Chondrocyte (in vitro differentiated cells): Measurements from ENCODE around the gene FGF22. TPM values are rescaled to one million over a fixed set of nuclear protein-coding genes. Genes with fewer than 3 reads are reported as not detected.
"Not testable (repeated sequence)": the region's sequence is repeated elsewhere in the genome, so short reads cannot be mapped to it uniquely, and the experiment has no call there.

Experiments
- DNase-seq: peaks from one replicate; pipeline ENCODE4 v3.0.0; 2021; ENCODE audit warnings: mixed read lengths, low spot score
- H3K27ac Mint-ChIP-seq: one replicate; pipeline ENCODE4 v1.8.0; 2021; ENCODE audit warnings: mild to moderate bottlenecking, moderate library complexity, mixed read lengths; ENCODE audit not compliant: unreplicated experiment
- H3K27me3 Mint-ChIP-seq: 2 replicates; pipeline ENCODE4 v1.8.0; 2021; ENCODE audit warnings: low read depth, mixed read lengths
- H3K36me3 Mint-ChIP-seq: 2 replicates; pipeline ENCODE4 v1.8.0; 2021; ENCODE audit warnings: low read depth, mixed read lengths
- H3K4me1 Mint-ChIP-seq: 2 replicates; pipeline ENCODE4 v1.8.0; 2021; ENCODE audit warnings: low read depth, mild to moderate bottlenecking, mixed read lengths
- H3K4me3 Mint-ChIP-seq: one replicate; pipeline ENCODE4 v1.8.0; 2021; ENCODE audit warnings: mild to moderate bottlenecking, moderate library complexity, mixed read lengths; ENCODE audit not compliant: unreplicated experiment
- H3K9me3 Mint-ChIP-seq: 2 replicates; pipeline ENCODE4 v1.8.0; 2021; ENCODE audit warnings: low read depth, mixed read lengths
- CTCF ChIP-seq: fragments of 200-600 bp; sonication (generic); IDR thresholded peaks from 2 replicates; pipeline ENCODE4 v1.5.0; 2021; ENCODE audit warnings: antibody characterized with exemption, mild to moderate bottlenecking, moderate library complexity
- total RNA-seq: library from RNA; stranded (reverse); gene quantifications from 3 replicates; pipeline ENCODE4 v1.2.1, GENCODE V29; 2021

The FGF22 gene
- total RNA-seq, 1 donor from 2014 or later, result not detected

- H3K9me3 Mint-ChIP-seq, result no peaks in the 10 kb centered on the region
- no peak for TF ChIP-seq CTCF
- no peak overlapping the region for H3K27ac Mint-ChIP-seq
- H3K27me3 Mint-ChIP-seq, result no peaks in the 10 kb centered on the region
- H3K4me1 Mint-ChIP-seq, result peaks cover 4% of the 10 kb centered on the region
- no peak overlapping the region for H3K4me3 Mint-ChIP-seq
- DNase-seq, result peak; percentile 93
- peaks cover 14% of the 10 kb centered on the region for H3K36me3 Mint-ChIP-seq
Observed at GRCh38 chr19:618674-619285, 20.9 kb upstream of the FGF22 start.

GRCh38 chr19:619286-620002 is 20.2 kb upstream of the FGF22 start:
- Mint-ChIP-seq H3K27ac (no peak overlapping the region), H3K36me3 (peaks cover 11% of the 10 kb centered on the region), H3K9me3 (no peaks in the 10 kb centered on the region), H3K27me3 (no peaks in the 10 kb centered on the region), H3K4me1 (peaks cover 10% of the 10 kb centered on the region), H3K4me3 (no peak overlapping the region)
- TF ChIP-seq CTCF, result no peak
- DNase-seq, result peak; percentile 87

GRCh38 chr19:620166-620862 is 19.4 kb upstream of the FGF22 start:
- H3K27ac Mint-ChIP-seq, result no peak overlapping the region
- H3K36me3 Mint-ChIP-seq, result peaks cover 8% of the 10 kb centered on the region
- peak; percentile 88 for DNase-seq
- H3K4me1 Mint-ChIP-seq, result peaks cover 10% of the 10 kb centered on the region
- H3K27me3 Mint-ChIP-seq, result no peaks in the 10 kb centered on the region
- H3K9me3 Mint-ChIP-seq, result no peaks in the 10 kb centered on the region
- TF ChIP-seq CTCF, result no peak
- no peak overlapping the region for H3K4me3 Mint-ChIP-seq

- peaks cover 13% of the 10 kb centered on the region for H3K4me1 Mint-ChIP-seq
- H3K27ac Mint-ChIP-seq, DNase-seq, H3K36me3 Mint-ChIP-seq, H3K27me3 Mint-ChIP-seq, H3K9me3 Mint-ChIP-seq, H3K4me3 Mint-ChIP-seq: not testable (repeated sequence)
Observed at GRCh38 chr19:621191-621590, 18.5 kb upstream of the FGF22 start.

GRCh38 chr19:621819-622218 is 17.9 kb upstream of the FGF22 start:
- H3K4me3 Mint-ChIP-seq, result no peak overlapping the region
- no peak for TF ChIP-seq CTCF
- H3K9me3 Mint-ChIP-seq, result no peaks in the 10 kb centered on the region
- peaks cover 14% of the 10 kb centered on the region for H3K4me1 Mint-ChIP-seq
- H3K27ac Mint-ChIP-seq, result no peak overlapping the region
- no peaks in the 10 kb centered on the region for H3K27me3 Mint-ChIP-seq
- H3K36me3 Mint-ChIP-seq, result peaks cover 6% of the 10 kb centered on the region
- DNase-seq, result peak; percentile 90
